GM19395 (cell line): ENCODE measurements around the gene GIMAP6.
"Not testable (repeated sequence)": the region's sequence is repeated elsewhere in the genome, so short reads cannot be mapped to it uniquely, and the experiment has no call there.

Experiments used
- ATAC-seq: cut with Tn5 transposase; IDR thresholded peaks from one replicate; pipeline ENCODE4 v1.9.1; 2021; ENCODE audit warnings: mild to moderate bottlenecking, moderate library complexity; ENCODE audit not compliant: unreplicated experiment

GIMAP6 gene

GRCh38 chr7:150631866-150632864 is at the start of gene GIMAP6:
Gene GIMAP6, minus strand, starts transcription at chr7:150632385. Its CDS starts 2,243 bp downstream, at chr7:150630142.
- peak; percentile 90 for ATAC-seq

- not testable (repeated sequence) for ATAC-seq
Measured at GRCh38 chr7:150680364-150680763, 48.2 kb upstream of the GIMAP6 start.

- ATAC-seq = not testable (repeated sequence)
Measured at GRCh38 chr7:150678601-150679000, 46.4 kb upstream of the GIMAP6 start.

GRCh38 chr7:150676854-150677253 is 44.7 kb upstream of the GIMAP6 start:
- not testable (repeated sequence) for ATAC-seq

GRCh38 chr7:150676276-150676675 is 44.1 kb upstream of the GIMAP6 start:
- ATAC-seq = not testable (repeated sequence)

GRCh38 chr7:150675714-150676113 is 43.5 kb upstream of the GIMAP6 start:
- no peak for ATAC-seq

GRCh38 chr7:150671798-150672585 is 39.8 kb upstream of the GIMAP6 start:
- ATAC-seq = not testable (repeated sequence)

GRCh38 chr7:150668977-150669376 is 36.8 kb upstream of the GIMAP6 start:
- no peak for ATAC-seq

- ATAC-seq = peak; percentile 79
Measured at GRCh38 chr7:150668472-150668911, 36.3 kb upstream of the GIMAP6 start.

GRCh38 chr7:150666412-150666811 is 34.2 kb upstream of the GIMAP6 start:
- no peak for ATAC-seq

GRCh38 chr7:150665896-150666295 is 33.7 kb upstream of the GIMAP6 start:
- no peak for ATAC-seq

GRCh38 chr7:150665089-150665748 is 33.0 kb upstream of the GIMAP6 start:
- no peak for ATAC-seq

GRCh38 chr7:150663802-150664494 is 31.8 kb upstream of the GIMAP6 start:
- no peak for ATAC-seq

GRCh38 chr7:150662821-150663220 is 30.6 kb upstream of the GIMAP6 start:
- ATAC-seq = not testable (repeated sequence)

GRCh38 chr7:150660939-150661613 is 28.9 kb upstream of the GIMAP6 start:
- ATAC-seq = no peak

- ATAC-seq = no peak
Measured at GRCh38 chr7:150657526-150657925, 25.3 kb upstream of the GIMAP6 start.

GRCh38 chr7:150656047-150656446 is 23.9 kb upstream of the GIMAP6 start:
- ATAC-seq = no peak

- no peak for ATAC-seq
Measured at GRCh38 chr7:150654692-150655091, 22.5 kb upstream of the GIMAP6 start.

GRCh38 chr7:150649080-150649385 is 16.8 kb upstream of the GIMAP6 start:
- no peak for ATAC-seq
